Tibial artery (tissue), 4 donors: Measurements from ENCODE around the gene PRCD.

Experiments used
- DNase-seq, 2 donors: peaks; one replicate each; pipeline ENCODE4 v3.0.0-alpha.2; 2019
- H3K27ac ChIP-seq, 2 donors: fragments of 200-600 bp; sonication (generic) in 1 of 2; 1 replicate in 1 of 2; 2 replicates in 1 of 2; pipeline ENCODE4 v1.5.1; 2018 to 2019; ENCODE audit warnings: mild to moderate bottlenecking in 1 of 2
- H3K27me3 ChIP-seq, 2 donors: fragments of 200-600 bp; sonication (generic) in 1 of 2; one replicate each; pipeline versions ENCODE4 v1.5.1 to v1.6.0; 2016 to 2019
- H3K36me3 ChIP-seq, 3 donors: fragments of 200-600 bp; sonication (generic) in 2 of 3; one replicate each; pipeline ENCODE4 v1.5.1; 2016 to 2019; ENCODE audit warnings: mild to moderate bottlenecking in 2 of 3
- H3K4me1 ChIP-seq, 4 donors: fragments of 200-600 bp; sonication (generic) in 2 of 4; 1 replicate in 3 of 4; 2 replicates in 1 of 4; pipeline ENCODE4 v1.5.1; 2016 to 2019
- H3K4me3 ChIP-seq, 2 donors: fragments of 200-600 bp; sonication (generic) in 1 of 2; 1 replicate in 1 of 2; 2 replicates in 1 of 2; pipeline ENCODE4 v1.5.1; 2018 to 2019; ENCODE audit warnings: mild to moderate bottlenecking in 2 of 2
- H3K9me3 ChIP-seq, 3 donors: fragments of 200-600 bp; sonication (generic) in 1 of 3; one replicate each; pipeline ENCODE4 v1.5.1; 2016 to 2019
- intact Hi-C: fragments of 100-400 bp; cut with DNase I; formaldehyde crosslinking; loops from one replicate; pipeline ENCODE4 v1.15.0; 2023; ENCODE audit warnings: low total_unique reads
- TF ChIP-seq, protein P1 (sequence below), 2 experiments: fragments of 200-600 bp in 1 of 2; fragments of 450-650 bp in 1 of 2; IDR thresholded peaks; one replicate each; pipeline ENCODE4 v1.5.1; 2017 to 2019; ENCODE audit warnings: antibody characterized with exemption in 2 of 2, mild to moderate bottlenecking in 1 of 2, moderate library complexity in 1 of 2

The PRCD gene

DNA sequence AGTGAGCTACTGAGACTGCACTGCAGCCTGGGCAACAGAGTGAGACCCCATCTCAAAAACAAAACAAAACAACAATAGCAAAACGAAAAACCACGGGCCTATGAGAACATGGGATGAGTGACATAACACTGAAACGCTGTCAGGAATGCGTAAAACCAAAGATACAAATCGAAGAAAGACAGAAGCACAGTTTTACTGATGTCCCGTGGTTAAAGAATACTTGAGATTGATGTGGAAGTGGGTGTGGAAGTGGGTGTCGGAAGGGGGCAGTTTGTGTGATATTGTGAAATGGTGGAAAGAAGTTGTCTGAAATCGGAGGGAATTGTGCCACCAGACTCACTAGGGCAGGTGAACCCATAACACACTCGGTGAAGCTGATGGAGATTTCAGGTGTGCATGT, 36.3 kb downstream of the PRCD start:
- Histone ChIP-seq H3K27me3 (no peaks in the 10 kb centered on the region), H3K4me3 (no peak overlapping the region), H3K9me3 (no peaks in the 10 kb centered on the region), H3K36me3 (no peaks in the 10 kb centered on the region), H3K4me1 (no peaks in the 10 kb centered on the region), H3K27ac (no peak overlapping the region)
- TF ChIP-seq, protein P1, sequence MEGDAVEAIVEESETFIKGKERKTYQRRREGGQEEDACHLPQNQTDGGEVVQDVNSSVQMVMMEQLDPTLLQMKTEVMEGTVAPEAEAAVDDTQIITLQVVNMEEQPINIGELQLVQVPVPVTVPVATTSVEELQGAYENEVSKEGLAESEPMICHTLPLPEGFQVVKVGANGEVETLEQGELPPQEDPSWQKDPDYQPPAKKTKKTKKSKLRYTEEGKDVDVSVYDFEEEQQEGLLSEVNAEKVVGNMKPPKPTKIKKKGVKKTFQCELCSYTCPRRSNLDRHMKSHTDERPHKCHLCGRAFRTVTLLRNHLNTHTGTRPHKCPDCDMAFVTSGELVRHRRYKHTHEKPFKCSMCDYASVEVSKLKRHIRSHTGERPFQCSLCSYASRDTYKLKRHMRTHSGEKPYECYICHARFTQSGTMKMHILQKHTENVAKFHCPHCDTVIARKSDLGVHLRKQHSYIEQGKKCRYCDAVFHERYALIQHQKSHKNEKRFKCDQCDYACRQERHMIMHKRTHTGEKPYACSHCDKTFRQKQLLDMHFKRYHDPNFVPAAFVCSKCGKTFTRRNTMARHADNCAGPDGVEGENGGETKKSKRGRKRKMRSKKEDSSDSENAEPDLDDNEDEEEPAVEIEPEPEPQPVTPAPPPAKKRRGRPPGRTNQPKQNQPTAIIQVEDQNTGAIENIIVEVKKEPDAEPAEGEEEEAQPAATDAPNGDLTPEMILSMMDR (IDR thresholded peaks at IDR 0.05), result no peak
- DNase-seq, result no peak
- intact Hi-C loops, result no loop called here

DNA sequence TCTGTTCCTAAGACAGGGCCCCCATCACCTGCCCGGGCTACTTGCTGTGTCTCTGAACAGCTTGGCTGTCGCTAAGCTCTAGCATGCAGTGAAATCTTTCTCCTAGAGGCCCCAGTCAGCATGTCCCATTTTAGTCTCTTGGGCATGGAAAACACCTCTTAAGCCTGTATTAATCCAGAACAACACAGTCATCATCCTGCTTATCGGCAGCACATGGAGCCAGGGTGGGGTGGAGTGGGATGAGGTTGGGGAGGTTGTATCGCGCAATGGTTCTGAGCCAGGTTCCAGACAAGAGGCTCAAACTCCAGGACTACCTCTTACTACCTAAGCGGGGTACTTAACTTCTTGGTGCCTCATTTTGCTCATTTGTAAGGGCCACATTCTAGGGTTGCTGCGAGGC, 38.0 kb downstream of the PRCD start:
- no peak for DNase-seq
- Histone ChIP-seq H3K36me3 (no peaks in the 10 kb centered on the region), H3K4me3 (no peak overlapping the region), H3K27ac (no peak overlapping the region), H3K9me3 (no peaks in the 10 kb centered on the region), H3K4me1 (no peaks in the 10 kb centered on the region), H3K27me3 (no peaks in the 10 kb centered on the region)
- intact Hi-C loops, result no loop called here
- TF ChIP-seq, protein P1 (IDR thresholded peaks at IDR 0.05), result no peak

DNA sequence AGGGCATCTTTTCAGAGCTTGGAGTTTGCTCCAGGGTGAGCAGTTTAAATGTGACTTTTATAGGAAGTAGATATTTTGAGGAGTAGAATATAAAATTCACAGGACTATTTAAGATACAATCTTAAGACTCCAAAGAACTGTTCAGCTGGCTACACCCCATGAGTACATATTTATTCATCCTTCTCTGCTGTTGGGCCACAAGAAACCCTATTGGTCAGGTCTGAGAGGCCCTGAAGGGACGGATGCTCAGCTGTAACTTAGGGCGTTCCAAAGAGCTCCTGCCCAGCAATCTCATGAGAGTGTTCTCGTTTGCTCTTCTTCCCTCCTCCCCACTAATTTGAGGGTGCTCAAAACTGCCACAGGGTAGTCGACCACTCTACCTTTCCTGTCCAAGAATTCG, 38.5 kb downstream of the PRCD start:
- intact Hi-C loops, result no loop called here
- H3K36me3 ChIP-seq, result no peaks in the 10 kb centered on the region
- H3K4me3 ChIP-seq, result no peak overlapping the region
- no peaks in the 10 kb centered on the region for H3K27me3 ChIP-seq
- TF ChIP-seq, protein P1 (IDR thresholded peaks at IDR 0.05), result no peak
- H3K27ac ChIP-seq, result no peak overlapping the region
- no peaks in the 10 kb centered on the region for H3K9me3 ChIP-seq
- no peaks in the 10 kb centered on the region for H3K4me1 ChIP-seq
- DNase-seq, result no peak

- intact Hi-C loops, result no loop called here
- Histone ChIP-seq H3K4me1 (no peaks in the 10 kb centered on the region), H3K4me3 (no peak overlapping the region), H3K36me3 (no peaks in the 10 kb centered on the region), H3K27ac (no peak overlapping the region), H3K9me3 (no peaks in the 10 kb centered on the region), H3K27me3 (no peaks in the 10 kb centered on the region)
- no peak for DNase-seq
- TF ChIP-seq, protein P1 (IDR thresholded peaks at IDR 0.05), result no peak
Measured at GRCh38 chr17:76579281-76579680, 39.4 kb downstream of the PRCD start.

- DNase-seq, result no peak
- Histone ChIP-seq H3K9me3 (no peaks in the 10 kb centered on the region), H3K36me3 (no peaks in the 10 kb centered on the region), H3K4me3 (no peak overlapping the region), H3K27me3 (peaks cover 0 to 21% of the 10 kb centered on the region in 2 donors), H3K4me1 (peaks cover 4 to 21% (median 17%) of the 10 kb centered on the region in 4 donors), H3K27ac (no peak overlapping the region)
- intact Hi-C loops, result no loop called here
- TF ChIP-seq, protein P1 (IDR thresholded peaks at IDR 0.05), result no peak
Measured at GRCh38 chr17:76581515-76581914, 41.7 kb downstream of the PRCD start.

GRCh38 chr17:76582660-76583059, 42.8 kb downstream of the PRCD start:
- Histone ChIP-seq H3K36me3 (no peaks in the 10 kb centered on the region), H3K4me1 (peaks cover 4 to 25% (median 19%) of the 10 kb centered on the region in 4 donors), H3K4me3 (no peak overlapping the region), H3K27me3 (peaks cover 0 to 29% of the 10 kb centered on the region in 2 donors), H3K27ac (no peak overlapping the region), H3K9me3 (no peaks in the 10 kb centered on the region)
- no peak for DNase-seq
- TF ChIP-seq, protein P1 (IDR thresholded peaks at IDR 0.05), result no peak
- intact Hi-C loops, result no loop called here
